GM23338 (cell line): ENCODE measurements around the gene DHFR.

ENCODE experiments used
- CTCF ChIP-seq, 2 experiments: fragments of 200-600 bp in 1 of 2; sonication (generic) in 1 of 2; conservative IDR thresholded peaks; 2 replicates each; pipeline versions ENCODE4 v1.5.1 to v1.6.1; 2016 to 2017; ENCODE audit warnings: antibody characterized with exemption in 2 of 2, low read depth in 2 of 2, mild to moderate bottlenecking in 2 of 2, moderate library complexity in 1 of 2
- POLR2AphosphoS5 ChIP-seq: IDR thresholded peaks from 2 replicates; pipeline ENCODE4 v1.6.1; 2016; ENCODE audit warnings: antibody characterized with exemption, low read depth
- ZNF331 ChIP-seq: fragments of 250-450 bp; sonication (Bioruptor Pico); IDR thresholded peaks from 2 replicates; pipeline ENCODE4 v1.5.0; 2020; ENCODE audit warnings: low read depth, mild to moderate bottlenecking, moderate library complexity

DNA sequence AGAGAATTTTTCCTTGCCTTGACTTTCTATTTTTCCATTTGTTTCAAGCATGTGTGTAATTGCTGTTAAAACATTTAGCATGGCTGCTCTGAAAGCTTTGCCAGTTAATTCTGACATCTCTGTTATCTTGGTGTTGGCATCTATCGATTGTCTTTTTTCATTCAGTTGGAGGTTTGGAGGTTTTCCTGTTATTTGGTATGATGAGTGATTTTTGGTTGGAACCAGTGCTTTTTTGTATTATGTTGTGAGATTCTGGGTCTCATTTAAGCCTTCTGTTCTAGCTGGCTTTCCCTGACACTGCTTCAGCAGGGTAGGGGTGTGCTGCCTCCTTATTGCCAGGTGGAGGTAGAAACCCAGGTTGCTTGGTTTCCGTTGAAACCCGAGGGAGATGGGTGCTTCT lies 40.9 kb upstream of the DHFR start:
- TF ChIP-seq POLR2AphosphoS5: no peak
- TF ChIP-seq CTCF (conservative IDR thresholded peaks at IDR 0.05; ENCODE audit: low read depth in 2 of 2): no peak
- no peak for TF ChIP-seq ZNF331 (CRISPR knock-in tag)
